Panc1 (cell line): ENCODE measurements around the gene GCK. TPM values are rescaled to one million over a fixed set of nuclear protein-coding genes. Genes with fewer than 3 reads are reported as not detected.

ENCODE experiments used
- ATAC-seq: fragments of 200-7000 bp; cut with Tn5 transposase; 2 replicates; pipeline ENCODE4 v1.9.1; 2020; ENCODE audit warnings: mild to moderate bottlenecking, moderate library complexity
- BruUV-seq: library from RNA; stranded (reverse); fragments of 400-500 nt; replicated peaks from 2 replicates; lab custom pipeline; 2021; lab: Mats Ljungman, UMichigan
- CTCF ChIA-PET: fragments of 300-600 bp; sonication (Branson Sonifier 250); formaldehyde crosslinking; loops from one replicate; lab custom pipeline; 2022; ENCODE audit warnings: antibody characterized with exemption; lab: Charles Lee
- POLR2A ChIA-PET: fragments of 300-600 bp; sonication (Branson Sonifier 250); formaldehyde crosslinking; loops from one replicate; lab custom pipeline; 2022; ENCODE audit warnings: antibody characterized with exemption; lab: Charles Lee
- DNase-seq: peaks from one replicate; pipeline ENCODE4 v3.0.0-alpha.2; 2010; ENCODE audit warnings: low read depth, low spot score
- H3K27ac ChIP-seq: 2 replicates; pipeline ENCODE4 v1.5.1; 2011; ENCODE audit warnings: mild to moderate bottlenecking, low read length, inconsistent platforms
- H3K27me3 ChIP-seq: fragments of 200-500 bp; sonication (Bioruptor generic); 2 replicates; pipeline ENCODE4 v1.6.0; 2014; ENCODE audit warnings: low read length, inconsistent platforms; ENCODE audit not compliant: control insufficient read depth, insufficient read depth
- H3K36me3 ChIP-seq: fragments of 200-500 bp; sonication (Bioruptor generic); 2 replicates; pipeline ENCODE4 v1.5.1; 2014; ENCODE audit warnings: inconsistent platforms, mild to moderate bottlenecking, low read length, moderate library complexity; ENCODE audit not compliant: control insufficient read depth, insufficient read depth
- H3K4me1 ChIP-seq: 2 replicates; pipeline ENCODE4 v1.5.1; 2011; ENCODE audit warnings: inconsistent platforms, mild to moderate bottlenecking, low read length, moderate library complexity; ENCODE audit not compliant: control insufficient read depth, insufficient read depth
- H3K4me3 ChIP-seq, 2 experiments: 2 replicates each; pipeline ENCODE4 v1.5.1; 2011 to 2012; ENCODE audit warnings: low read depth in 2 of 2, low read length in 2 of 2, mild to moderate bottlenecking in 2 of 2, inconsistent platforms in 1 of 2, moderate library complexity in 1 of 2
- H3K9me3 ChIP-seq: fragments of 200-500 bp; sonication (Bioruptor generic); 2 replicates; pipeline ENCODE4 v1.5.1; 2014; ENCODE audit warnings: low read depth, mild to moderate bottlenecking, inconsistent platforms, low read length, moderate library complexity; ENCODE audit not compliant: control insufficient read depth, insufficient read depth
- CTCF ChIP-seq: fragments of 450-650 bp; IDR thresholded peaks from 2 replicates; pipeline ENCODE4 v1.5.1; 2017; ENCODE audit warnings: mild to moderate bottlenecking
- POLR2AphosphoS5 ChIP-seq: IDR thresholded peaks from 2 replicates; pipeline ENCODE4 v1.6.1; 2012; ENCODE audit warnings: mild to moderate bottlenecking, low read depth, low read length, moderate library complexity
- REST ChIP-seq, 2 experiments: IDR thresholded peaks; 2 replicates each; pipeline ENCODE4 v1.6.1; 2011 to 2012; ENCODE audit warnings: low read depth in 2 of 2, control low read depth in 1 of 2, low read length in 1 of 2, mild to moderate bottlenecking in 1 of 2, moderate library complexity in 1 of 2; ENCODE audit not compliant: insufficient read depth in 1 of 2
- SIN3A ChIP-seq: IDR thresholded peaks from 2 replicates; pipeline ENCODE4 v1.6.1; 2012; ENCODE audit warnings: low read depth, mild to moderate bottlenecking, low read length, moderate library complexity, borderline replicate concordance; ENCODE audit not compliant: insufficient read depth
- TCF7L2 ChIP-seq: IDR thresholded peaks from 2 replicates; pipeline ENCODE4 v1.6.1; 2011; ENCODE audit warnings: mild to moderate bottlenecking, low read depth, low read length, inconsistent platforms
- in situ Hi-C: cut with HindIII; loops from 2 replicates; pipeline ENCODE4 v1.10.0; 2016; ENCODE audit warnings: low sequenced_read_pairs, low pct_unique_long_range_greater_than_20kb
- intact Hi-C: fragments of 100-400 bp; cut with micrococcal nuclease; formaldehyde crosslinking; loops from one replicate; pipeline ENCODE4 v1.10.0; 2022; ENCODE audit not compliant: unreplicated experiment
- total RNA-seq: library from RNA; stranded (reverse); gene quantifications from one replicate; pipeline ENCODE4 v1.2.1, GENCODE V29; 2021; ENCODE audit not compliant: unreplicated experiment

The GCK gene
- total RNA-seq, 1 experiment from 2014 or later: 0.36 TPM

- POLR2A ChIA-PET: no interaction called here
- Histone ChIP-seq H3K4me1 (0 out of 2 replicates have a peak, but pooled peaks cover 4% of the 10 kb centered on the region), H3K4me3 (no peak overlapping the region), H3K36me3 (no peaks in the 10 kb centered on the region), H3K9me3 (no peaks in the 10 kb centered on the region), H3K27ac (no peak overlapping the region), H3K27me3 (no peaks in the 10 kb centered on the region)
- TF ChIP-seq SIN3A: no peak
- TF ChIP-seq POLR2AphosphoS5: no peak
- no peak for TF ChIP-seq REST (IDR thresholded peaks at IDR 0.05; ENCODE audit: insufficient read depth in 1 of 2, low read depth in 2 of 2, low read length in 1 of 2)
- TF ChIP-seq CTCF: no peak
- TF ChIP-seq TCF7L2: no peak
- in situ Hi-C loops: no loop called here
- DNase-seq (no peak), ATAC-seq (no peak)
- intact Hi-C loops: no loop called here
- CTCF ChIA-PET: interaction anchor here (0.6 kb wide), 1 partner anchor 31 kb away, joined by 3 read pairs; the partner anchor contains the start of gene POLD2
- BruUV-seq: no TSS peak
Observed at GRCh38 chr7:44154703-44155102, 34.5 kb downstream of the GCK start.

- Histone ChIP-seq H3K4me1 (0 out of 2 replicates have a peak, but pooled peaks cover 4% of the 10 kb centered on the region), H3K27ac (no peak overlapping the region), H3K4me3 (no peak overlapping the region), H3K9me3 (no peaks in the 10 kb centered on the region), H3K36me3 (no peaks in the 10 kb centered on the region), H3K27me3 (no peaks in the 10 kb centered on the region)
- no TSS peak for BruUV-seq
- intact Hi-C loops: no loop called here
- ChIA-PET POLR2A (no interaction called here), CTCF (interaction anchor here (0.6 kb wide), 1 partner anchor 30 kb away, joined by 3 read pairs; the partner anchor contains the start of gene POLD2)
- in situ Hi-C loops: no loop called here
- no peak for ATAC-seq
- no peak for DNase-seq
- TF ChIP-seq CTCF: no peak
- TF ChIP-seq TCF7L2: no peak
- no peak for TF ChIP-seq REST (IDR thresholded peaks at IDR 0.05; ENCODE audit: insufficient read depth in 1 of 2, low read depth in 2 of 2, low read length in 1 of 2)
- no peak for TF ChIP-seq POLR2AphosphoS5
- no peak for TF ChIP-seq SIN3A
Observed at GRCh38 chr7:44153948-44154335, 35.3 kb downstream of the GCK start.
